ENCODE results near the gene KCNJ9. TPM values are rescaled to one million over a fixed set of nuclear protein-coding genes. Genes with fewer than 3 reads are reported as not detected.

KCNJ9 gene
- total and polyA plus RNA-seq, 2 of the 13 experiments (the other 11 are each of a cell fraction or from before 2014, with no cell fraction given): not detected

- TF ChIP-seq ZBTB39 (CRISPR knock-in tag; IDR thresholded peaks at IDR 0.05): no peak
- no peak for TF ChIP-seq TAF1 (CRISPR knock-in tag; IDR thresholded peaks at IDR 0.05)
- no peak for TF ChIP-seq U2AF2 (IDR thresholded peaks at IDR 0.05; ENCODE audit: low read depth, low read length)
- TF ChIP-seq ZNF343 (CRISPR knock-in tag; IDR thresholded peaks at IDR 0.05): no peak
- TF ChIP-seq CCDC6 (CRISPR knock-in tag; IDR thresholded peaks at IDR 0.05): no peak
- 0 out of 2 replicates have a peak, but pooled peaks have one; percentile 34 for TF ChIP-seq ZNF746 (CRISPR knock-in tag; IDR thresholded peaks at IDR 0.05)
- 0 out of 2 replicates have a peak, but pooled peaks have one; percentile 39 for TF ChIP-seq ZNF224 (CRISPR knock-in tag; IDR thresholded peaks at IDR 0.05)
- peak; percentile 60 for TF ChIP-seq YY1 (IDR thresholded peaks at IDR 0.05; ENCODE audit: insufficient read depth, insufficient replicate concordance, low read depth, low read length)
- TF ChIP-seq, protein P1, sequence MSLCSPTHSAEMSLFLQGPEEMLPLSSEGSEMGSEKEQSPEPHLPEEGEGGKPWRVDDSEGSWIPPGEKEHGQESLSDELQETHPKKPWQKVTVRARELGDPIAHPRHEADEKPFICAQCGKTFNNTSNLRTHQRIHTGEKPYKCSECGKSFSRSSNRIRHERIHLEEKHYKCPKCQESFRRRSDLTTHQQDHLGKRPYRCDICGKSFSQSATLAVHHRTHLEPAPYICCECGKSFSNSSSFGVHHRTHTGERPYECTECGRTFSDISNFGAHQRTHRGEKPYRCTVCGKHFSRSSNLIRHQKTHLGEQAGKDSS (CRISPR knock-in tag; IDR thresholded peaks at IDR 0.05; ENCODE audit: borderline replicate concordance, low read depth): no peak
- TF ChIP-seq, protein P2, sequence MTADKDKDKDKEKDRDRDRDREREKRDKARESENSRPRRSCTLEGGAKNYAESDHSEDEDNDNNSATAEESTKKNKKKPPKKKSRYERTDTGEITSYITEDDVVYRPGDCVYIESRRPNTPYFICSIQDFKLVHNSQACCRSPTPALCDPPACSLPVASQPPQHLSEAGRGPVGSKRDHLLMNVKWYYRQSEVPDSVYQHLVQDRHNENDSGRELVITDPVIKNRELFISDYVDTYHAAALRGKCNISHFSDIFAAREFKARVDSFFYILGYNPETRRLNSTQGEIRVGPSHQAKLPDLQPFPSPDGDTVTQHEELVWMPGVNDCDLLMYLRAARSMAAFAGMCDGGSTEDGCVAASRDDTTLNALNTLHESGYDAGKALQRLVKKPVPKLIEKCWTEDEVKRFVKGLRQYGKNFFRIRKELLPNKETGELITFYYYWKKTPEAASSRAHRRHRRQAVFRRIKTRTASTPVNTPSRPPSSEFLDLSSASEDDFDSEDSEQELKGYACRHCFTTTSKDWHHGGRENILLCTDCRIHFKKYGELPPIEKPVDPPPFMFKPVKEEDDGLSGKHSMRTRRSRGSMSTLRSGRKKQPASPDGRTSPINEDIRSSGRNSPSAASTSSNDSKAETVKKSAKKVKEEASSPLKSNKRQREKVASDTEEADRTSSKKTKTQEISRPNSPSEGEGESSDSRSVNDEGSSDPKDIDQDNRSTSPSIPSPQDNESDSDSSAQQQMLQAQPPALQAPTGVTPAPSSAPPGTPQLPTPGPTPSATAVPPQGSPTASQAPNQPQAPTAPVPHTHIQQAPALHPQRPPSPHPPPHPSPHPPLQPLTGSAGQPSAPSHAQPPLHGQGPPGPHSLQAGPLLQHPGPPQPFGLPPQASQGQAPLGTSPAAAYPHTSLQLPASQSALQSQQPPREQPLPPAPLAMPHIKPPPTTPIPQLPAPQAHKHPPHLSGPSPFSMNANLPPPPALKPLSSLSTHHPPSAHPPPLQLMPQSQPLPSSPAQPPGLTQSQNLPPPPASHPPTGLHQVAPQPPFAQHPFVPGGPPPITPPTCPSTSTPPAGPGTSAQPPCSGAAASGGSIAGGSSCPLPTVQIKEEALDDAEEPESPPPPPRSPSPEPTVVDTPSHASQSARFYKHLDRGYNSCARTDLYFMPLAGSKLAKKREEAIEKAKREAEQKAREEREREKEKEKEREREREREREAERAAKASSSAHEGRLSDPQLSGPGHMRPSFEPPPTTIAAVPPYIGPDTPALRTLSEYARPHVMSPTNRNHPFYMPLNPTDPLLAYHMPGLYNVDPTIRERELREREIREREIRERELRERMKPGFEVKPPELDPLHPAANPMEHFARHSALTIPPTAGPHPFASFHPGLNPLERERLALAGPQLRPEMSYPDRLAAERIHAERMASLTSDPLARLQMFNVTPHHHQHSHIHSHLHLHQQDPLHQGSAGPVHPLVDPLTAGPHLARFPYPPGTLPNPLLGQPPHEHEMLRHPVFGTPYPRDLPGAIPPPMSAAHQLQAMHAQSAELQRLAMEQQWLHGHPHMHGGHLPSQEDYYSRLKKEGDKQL (CRISPR knock-in tag; IDR thresholded peaks at IDR 0.05; ENCODE audit: low read depth): no peak
- TF ChIP-seq, protein P3, sequence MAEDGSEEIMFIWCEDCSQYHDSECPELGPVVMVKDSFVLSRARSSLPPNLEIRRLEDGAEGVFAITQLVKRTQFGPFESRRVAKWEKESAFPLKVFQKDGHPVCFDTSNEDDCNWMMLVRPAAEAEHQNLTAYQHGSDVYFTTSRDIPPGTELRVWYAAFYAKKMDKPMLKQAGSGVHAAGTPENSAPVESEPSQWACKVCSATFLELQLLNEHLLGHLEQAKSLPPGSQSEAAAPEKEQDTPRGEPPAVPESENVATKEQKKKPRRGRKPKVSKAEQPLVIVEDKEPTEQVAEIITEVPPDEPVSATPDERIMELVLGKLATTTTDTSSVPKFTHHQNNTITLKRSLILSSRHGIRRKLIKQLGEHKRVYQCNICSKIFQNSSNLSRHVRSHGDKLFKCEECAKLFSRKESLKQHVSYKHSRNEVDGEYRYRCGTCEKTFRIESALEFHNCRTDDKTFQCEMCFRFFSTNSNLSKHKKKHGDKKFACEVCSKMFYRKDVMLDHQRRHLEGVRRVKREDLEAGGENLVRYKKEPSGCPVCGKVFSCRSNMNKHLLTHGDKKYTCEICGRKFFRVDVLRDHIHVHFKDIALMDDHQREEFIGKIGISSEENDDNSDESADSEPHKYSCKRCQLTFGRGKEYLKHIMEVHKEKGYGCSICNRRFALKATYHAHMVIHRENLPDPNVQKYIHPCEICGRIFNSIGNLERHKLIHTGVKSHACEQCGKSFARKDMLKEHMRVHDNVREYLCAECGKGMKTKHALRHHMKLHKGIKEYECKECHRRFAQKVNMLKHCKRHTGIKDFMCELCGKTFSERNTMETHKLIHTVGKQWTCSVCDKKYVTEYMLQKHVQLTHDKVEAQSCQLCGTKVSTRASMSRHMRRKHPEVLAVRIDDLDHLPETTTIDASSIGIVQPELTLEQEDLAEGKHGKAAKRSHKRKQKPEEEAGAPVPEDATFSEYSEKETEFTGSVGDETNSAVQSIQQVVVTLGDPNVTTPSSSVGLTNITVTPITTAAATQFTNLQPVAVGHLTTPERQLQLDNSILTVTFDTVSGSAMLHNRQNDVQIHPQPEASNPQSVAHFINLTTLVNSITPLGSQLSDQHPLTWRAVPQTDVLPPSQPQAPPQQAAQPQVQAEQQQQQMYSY (CRISPR knock-in tag; IDR thresholded peaks at IDR 0.05): no peak
- TF ChIP-seq STAT6 (CRISPR knock-in tag; IDR thresholded peaks at IDR 0.05; ENCODE audit: borderline replicate concordance): no peak
- no peak for TF ChIP-seq ZNF7 (CRISPR knock-in tag; IDR thresholded peaks at IDR 0.05)
Observed at GRCh38 chr1:160101037-160101716, 19.8 kb downstream of the KCNJ9 start (continued).
